Progenitor cell of endocrine pancreas (in vitro differentiated cells): ENCODE results near the gene MFGE8. TPM values are rescaled to one million over a fixed set of nuclear protein-coding genes. Genes with fewer than 3 reads are reported as not detected.
A peak's percentile ranks its signal among the peaks of the same experiment; 100 is the strongest.

ENCODE experiments used
- DNase-seq: peaks from one replicate; pipeline ENCODE4 v3.0.0; 2021; ENCODE audit warnings: low spot score; ENCODE audit not compliant: unreplicated experiment
- H3K27ac Mint-ChIP-seq: 2 replicates; pipeline ENCODE4 v1.8.0; 2021; ENCODE audit warnings: mild to moderate bottlenecking, moderate library complexity, mixed read lengths
- H3K27me3 Mint-ChIP-seq: 2 replicates; pipeline ENCODE4 v1.8.0; 2021; ENCODE audit warnings: mixed read lengths
- H3K36me3 Mint-ChIP-seq: 2 replicates; pipeline ENCODE4 v1.8.0; 2022; ENCODE audit warnings: mixed read lengths; ENCODE audit not compliant: insufficient read depth
- H3K4me1 Mint-ChIP-seq: 2 replicates; pipeline ENCODE4 v1.8.0; 2021; ENCODE audit warnings: low read depth, mixed read lengths
- H3K4me3 Mint-ChIP-seq: 2 replicates; pipeline ENCODE4 v1.8.0; 2021; ENCODE audit warnings: low read depth, mild to moderate bottlenecking, moderate library complexity, mixed read lengths
- H3K9me3 Mint-ChIP-seq: 2 replicates; pipeline ENCODE4 v1.8.0; 2021; ENCODE audit warnings: low read depth, mixed read lengths
- total RNA-seq: library from RNA; stranded (reverse); gene quantifications from 2 replicates; pipeline ENCODE4 v1.2.1, GENCODE V29; 2021
- TF ChIP-seq, protein P1 (sequence below): fragments of 200-600 bp; sonication (generic); IDR thresholded peaks from one replicate; pipeline ENCODE4 v1.5.0; 2021; ENCODE audit warnings: antibody characterized with exemption, mild to moderate bottlenecking; ENCODE audit not compliant: unreplicated experiment

MFGE8 gene
- total RNA-seq, 1 donor from 2014 or later = 297 TPM

DNA sequence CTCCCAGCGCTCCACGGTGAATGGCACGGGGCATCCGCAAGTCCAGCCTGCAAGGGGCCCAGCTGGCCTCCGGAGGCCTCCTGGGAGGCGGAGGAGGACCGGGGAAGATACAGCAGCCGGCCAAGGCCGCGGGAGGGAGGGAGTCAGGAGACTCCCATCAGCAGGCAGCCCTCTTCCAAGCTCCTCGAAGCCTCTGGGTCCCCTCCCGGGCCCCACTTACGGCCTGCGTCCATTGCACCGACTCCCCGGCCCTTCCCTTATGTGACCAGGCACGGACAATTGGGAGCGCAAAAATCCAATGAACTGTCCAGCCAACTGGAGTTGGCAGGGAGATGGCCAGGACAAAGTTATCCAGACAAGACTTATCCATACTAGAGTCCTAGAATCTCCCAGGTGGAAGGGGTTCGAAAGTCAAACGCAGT lies 668 bp downstream of the MFGE8 start:
- Mint-ChIP-seq H3K4me1 (peaks cover 35% of the 10 kb centered on the region), H3K9me3 (no peaks in the 10 kb centered on the region), H3K36me3 (peaks cover 18% of the 10 kb centered on the region), H3K27ac (peak overlapping the region; percentile 88), H3K27me3 (no peaks in the 10 kb centered on the region), H3K4me3 (peak overlapping the region; percentile 88)
- TF ChIP-seq, protein P1, sequence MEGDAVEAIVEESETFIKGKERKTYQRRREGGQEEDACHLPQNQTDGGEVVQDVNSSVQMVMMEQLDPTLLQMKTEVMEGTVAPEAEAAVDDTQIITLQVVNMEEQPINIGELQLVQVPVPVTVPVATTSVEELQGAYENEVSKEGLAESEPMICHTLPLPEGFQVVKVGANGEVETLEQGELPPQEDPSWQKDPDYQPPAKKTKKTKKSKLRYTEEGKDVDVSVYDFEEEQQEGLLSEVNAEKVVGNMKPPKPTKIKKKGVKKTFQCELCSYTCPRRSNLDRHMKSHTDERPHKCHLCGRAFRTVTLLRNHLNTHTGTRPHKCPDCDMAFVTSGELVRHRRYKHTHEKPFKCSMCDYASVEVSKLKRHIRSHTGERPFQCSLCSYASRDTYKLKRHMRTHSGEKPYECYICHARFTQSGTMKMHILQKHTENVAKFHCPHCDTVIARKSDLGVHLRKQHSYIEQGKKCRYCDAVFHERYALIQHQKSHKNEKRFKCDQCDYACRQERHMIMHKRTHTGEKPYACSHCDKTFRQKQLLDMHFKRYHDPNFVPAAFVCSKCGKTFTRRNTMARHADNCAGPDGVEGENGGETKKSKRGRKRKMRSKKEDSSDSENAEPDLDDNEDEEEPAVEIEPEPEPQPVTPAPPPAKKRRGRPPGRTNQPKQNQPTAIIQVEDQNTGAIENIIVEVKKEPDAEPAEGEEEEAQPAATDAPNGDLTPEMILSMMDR = no peak
- no peak for DNase-seq

DNA sequence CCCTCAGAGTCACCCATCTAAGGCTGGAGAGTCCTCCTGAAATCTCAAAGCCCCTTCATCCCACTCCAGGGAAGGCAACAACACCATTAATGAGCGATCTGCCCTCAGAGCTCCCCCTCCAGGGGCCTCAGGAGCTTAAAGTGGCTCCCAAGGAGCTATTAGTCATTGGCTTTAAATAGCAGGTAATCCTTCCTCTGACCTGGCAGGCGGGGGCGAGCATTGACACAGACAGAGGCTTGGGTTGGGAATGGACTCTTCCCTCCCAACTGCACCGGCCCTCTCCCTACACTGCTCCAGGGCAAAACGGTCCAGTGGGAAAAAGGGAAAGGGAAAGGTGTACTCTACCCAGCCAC lies 1.4 kb downstream of the MFGE8 start:
- H3K36me3 Mint-ChIP-seq = peaks cover 21% of the 10 kb centered on the region
- TF ChIP-seq, protein P1 = peak; percentile 5
- peak overlapping the region; percentile 88 for H3K27ac Mint-ChIP-seq
- no peaks in the 10 kb centered on the region for H3K27me3 Mint-ChIP-seq
- H3K9me3 Mint-ChIP-seq = no peaks in the 10 kb centered on the region
- peak overlapping the region; percentile 88 for H3K4me3 Mint-ChIP-seq
- no peak for DNase-seq
- H3K4me1 Mint-ChIP-seq = peaks cover 35% of the 10 kb centered on the region

DNA sequence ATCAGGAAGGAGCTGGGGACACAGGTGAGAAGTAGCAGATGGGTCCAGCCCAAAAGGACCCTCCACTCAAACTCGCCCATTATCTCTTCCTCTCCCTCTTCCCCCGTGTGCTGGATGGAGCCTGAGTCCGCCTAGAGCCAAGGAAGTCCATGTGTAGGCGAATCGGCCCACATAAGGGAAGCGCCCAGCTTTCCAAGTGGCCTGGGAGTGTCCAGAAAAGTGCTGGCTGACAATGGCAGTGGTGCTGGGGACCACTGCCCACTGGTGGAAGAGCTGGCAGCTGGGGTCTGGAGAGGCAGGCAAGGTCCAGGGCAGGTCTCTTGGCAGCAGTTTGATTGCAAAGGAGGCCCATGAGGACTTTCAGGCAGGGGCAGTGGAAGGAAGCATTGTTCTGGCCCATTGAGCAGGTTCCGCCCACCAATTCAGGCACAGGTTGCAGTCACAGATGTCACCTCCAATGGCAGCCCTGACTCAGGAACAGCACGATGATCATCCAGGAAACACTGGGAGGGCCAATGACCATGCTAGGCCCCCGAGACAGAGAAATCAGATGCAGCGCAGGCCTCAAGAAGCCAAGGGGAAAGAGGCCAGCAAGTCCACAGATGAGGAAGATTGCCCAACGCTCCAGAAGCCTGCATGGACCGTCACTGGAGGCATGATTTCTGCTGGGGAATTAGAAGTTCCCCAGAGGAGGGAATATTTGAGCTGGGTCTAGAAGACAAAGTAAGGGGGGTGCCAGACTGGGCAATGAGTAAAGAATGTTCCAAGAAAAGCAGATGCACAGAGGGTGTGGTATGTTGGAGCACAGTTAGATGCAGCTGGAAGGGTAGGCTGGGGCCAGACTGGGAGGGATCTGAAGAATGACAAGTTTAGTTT lies 3.0 kb downstream of the MFGE8 start:
- Mint-ChIP-seq H3K27me3 (no peaks in the 10 kb centered on the region), H3K9me3 (no peaks in the 10 kb centered on the region), H3K4me1 (peaks cover 37% of the 10 kb centered on the region), H3K36me3 (peaks cover 22% of the 10 kb centered on the region), H3K27ac (peak overlapping the region; percentile 67), H3K4me3 (peak overlapping the region; percentile 88)
- TF ChIP-seq, protein P1 = no peak
- no peak for DNase-seq

DNA sequence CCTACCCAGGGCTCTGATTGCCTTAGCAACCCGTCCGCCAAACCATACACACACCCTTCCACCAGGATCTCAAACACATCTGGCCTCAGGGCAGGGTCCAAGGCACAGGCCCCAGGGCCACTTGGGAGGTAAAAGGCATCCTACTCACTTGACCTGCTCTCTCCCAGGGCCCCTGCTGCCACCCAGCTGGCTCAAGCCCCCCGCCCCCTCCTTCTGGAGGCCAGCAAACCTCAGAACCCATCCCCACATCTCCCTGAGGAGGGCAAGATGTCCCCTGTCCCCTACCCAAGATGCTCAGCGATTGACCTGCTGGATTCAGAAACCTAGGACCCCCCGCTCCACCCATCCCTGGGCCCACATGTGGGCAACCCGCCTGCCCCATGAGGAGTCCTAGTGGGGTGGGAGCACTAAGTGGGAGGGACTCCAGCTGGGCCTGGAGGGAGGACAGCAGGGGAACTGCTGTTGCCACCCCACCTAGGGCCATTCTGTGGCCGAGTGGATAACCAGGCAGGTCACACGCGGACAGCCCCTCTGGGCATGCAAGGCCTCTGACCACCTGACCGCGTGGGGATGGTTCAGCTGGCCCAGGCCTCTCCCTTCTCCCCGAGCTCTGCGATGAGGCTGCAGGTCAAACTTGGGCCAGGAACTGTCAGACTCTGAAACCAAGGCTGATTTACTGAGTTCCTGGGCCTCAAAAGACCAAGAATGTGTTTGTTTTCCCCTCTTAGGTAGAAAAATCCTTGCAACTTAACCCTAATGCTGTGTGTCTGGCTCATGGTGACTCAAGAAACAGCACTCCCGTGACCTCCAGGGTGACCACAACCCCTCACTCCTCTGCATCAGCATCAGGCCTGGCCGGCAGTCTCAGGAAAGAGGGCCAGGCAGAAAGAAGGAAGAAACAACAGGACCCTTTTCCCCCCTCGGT lies 4.2 kb downstream of the MFGE8 start:
- TF ChIP-seq, protein P1 = no peak
- Mint-ChIP-seq H3K4me3 (no peak overlapping the region), H3K36me3 (peaks cover 27% of the 10 kb centered on the region), H3K4me1 (peaks cover 44% of the 10 kb centered on the region), H3K27ac (peak overlapping the region; percentile 67), H3K9me3 (no peaks in the 10 kb centered on the region), H3K27me3 (no peaks in the 10 kb centered on the region)
- DNase-seq = no peak

DNA sequence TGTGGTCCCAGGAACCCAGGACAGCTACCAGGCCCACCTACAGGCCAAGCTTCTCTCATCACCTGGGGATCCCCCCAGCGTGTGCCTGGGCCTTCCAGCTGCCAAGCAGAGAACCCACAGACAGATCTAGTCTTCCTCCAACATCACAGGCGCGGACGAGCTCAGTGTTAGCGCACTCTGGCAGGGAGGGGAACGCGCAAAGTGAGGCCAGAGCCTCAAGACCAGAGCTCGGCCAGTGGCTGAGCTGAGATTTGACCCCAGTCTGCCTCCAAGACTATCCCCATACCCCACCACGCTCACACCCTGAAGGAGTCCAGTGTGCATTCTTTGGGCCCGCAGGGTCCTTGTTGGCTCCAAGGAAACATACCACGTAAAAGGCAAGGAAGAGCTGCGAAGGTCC lies 5.1 kb downstream of the MFGE8 start:
- Mint-ChIP-seq H3K4me3 (no peak overlapping the region), H3K27me3 (no peaks in the 10 kb centered on the region), H3K27ac (peak overlapping the region; percentile 40), H3K4me1 (peaks cover 40% of the 10 kb centered on the region), H3K9me3 (no peaks in the 10 kb centered on the region), H3K36me3 (peaks cover 30% of the 10 kb centered on the region)
- TF ChIP-seq, protein P1 = no peak
- DNase-seq = no peak
